ENCODE measurements around the gene ZNRF4.

GRCh38 chr19:5466072-5466471, 10.9 kb downstream of the ZNRF4 start:
- TF ChIP-seq, protein P1, sequence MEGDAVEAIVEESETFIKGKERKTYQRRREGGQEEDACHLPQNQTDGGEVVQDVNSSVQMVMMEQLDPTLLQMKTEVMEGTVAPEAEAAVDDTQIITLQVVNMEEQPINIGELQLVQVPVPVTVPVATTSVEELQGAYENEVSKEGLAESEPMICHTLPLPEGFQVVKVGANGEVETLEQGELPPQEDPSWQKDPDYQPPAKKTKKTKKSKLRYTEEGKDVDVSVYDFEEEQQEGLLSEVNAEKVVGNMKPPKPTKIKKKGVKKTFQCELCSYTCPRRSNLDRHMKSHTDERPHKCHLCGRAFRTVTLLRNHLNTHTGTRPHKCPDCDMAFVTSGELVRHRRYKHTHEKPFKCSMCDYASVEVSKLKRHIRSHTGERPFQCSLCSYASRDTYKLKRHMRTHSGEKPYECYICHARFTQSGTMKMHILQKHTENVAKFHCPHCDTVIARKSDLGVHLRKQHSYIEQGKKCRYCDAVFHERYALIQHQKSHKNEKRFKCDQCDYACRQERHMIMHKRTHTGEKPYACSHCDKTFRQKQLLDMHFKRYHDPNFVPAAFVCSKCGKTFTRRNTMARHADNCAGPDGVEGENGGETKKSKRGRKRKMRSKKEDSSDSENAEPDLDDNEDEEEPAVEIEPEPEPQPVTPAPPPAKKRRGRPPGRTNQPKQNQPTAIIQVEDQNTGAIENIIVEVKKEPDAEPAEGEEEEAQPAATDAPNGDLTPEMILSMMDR (IDR thresholded peaks at IDR 0.05; ENCODE audit: low read length), result no peak
- TF ChIP-seq EZH2 (optimal IDR thresholded peaks at IDR 0.05; ENCODE audit: low read depth, low read length), result no peak

Data from MM.1S (cell line).